IMR-90 (cell line): ENCODE measurements around the gene PEX7.

Experiments
- CEBPB ChIP-seq: IDR thresholded peaks from 2 replicates; pipeline ENCODE4 v1.6.1; 2012; ENCODE audit warnings: low read depth, low read length, improper control_type of control experiment
- CHD1 ChIP-seq: IDR thresholded peaks from 2 replicates; pipeline ENCODE4 v1.6.1; 2012; ENCODE audit warnings: low read depth, low read length, improper control_type of control experiment
- FOS ChIP-seq: fragments of 150-350 bp; IDR thresholded peaks from 2 replicates; pipeline ENCODE4 v1.6.1; 2016; ENCODE audit warnings: low read depth, low read length
- MAFK ChIP-seq: IDR thresholded peaks from 2 replicates; pipeline ENCODE4 v1.6.1; 2012; ENCODE audit warnings: low read depth, low read length, improper control_type of control experiment
- MAZ ChIP-seq: IDR thresholded peaks from 2 replicates; pipeline ENCODE4 v1.6.1; 2012; ENCODE audit warnings: low read depth, mild to moderate bottlenecking, low read length, improper control_type of control experiment, moderate library complexity, borderline replicate concordance
- MXI1 ChIP-seq: IDR thresholded peaks from 2 replicates; pipeline ENCODE4 v1.6.1; 2012; ENCODE audit warnings: low read depth, mild to moderate bottlenecking, low read length, moderate library complexity, borderline replicate concordance
- NFE2L2 ChIP-seq: fragments of 150-350 bp; IDR thresholded peaks from 2 replicates; pipeline ENCODE4 v1.6.1; 2016; ENCODE audit warnings: low read depth, mild to moderate bottlenecking, low read length
- POLR2A ChIP-seq: IDR thresholded peaks from 2 replicates; pipeline ENCODE4 v1.6.1; 2012; ENCODE audit warnings: mild to moderate bottlenecking, low read depth, low read length
- RAD21 ChIP-seq: IDR thresholded peaks from 2 replicates; pipeline ENCODE4 v1.6.1; 2012; ENCODE audit warnings: low read length, improper control_type of control experiment
- RFX5 ChIP-seq: IDR thresholded peaks from 2 replicates; pipeline ENCODE4 v1.8.0; 2012; ENCODE audit warnings: low read depth, mild to moderate bottlenecking, low read length, moderate library complexity
- SMC3 ChIP-seq: fragments of 150-350 bp; IDR thresholded peaks from 2 replicates; pipeline ENCODE4 v1.6.1; 2016; ENCODE audit warnings: low read depth, mild to moderate bottlenecking, antibody characterized with exemption, low read length, moderate library complexity
- TF ChIP-seq, protein P1 (sequence below): fragments of 150-350 bp; IDR thresholded peaks from 2 replicates; pipeline ENCODE4 v1.6.1; 2017; ENCODE audit warnings: mild to moderate bottlenecking, antibody characterized with exemption, low read length, low read depth
- TF ChIP-seq, protein P2 (sequence below): conservative IDR thresholded peaks from 2 replicates; pipeline ENCODE4 v1.5.1; 2012; ENCODE audit warnings: mild to moderate bottlenecking, low read depth, low read length, improper control_type of control experiment

DNA sequence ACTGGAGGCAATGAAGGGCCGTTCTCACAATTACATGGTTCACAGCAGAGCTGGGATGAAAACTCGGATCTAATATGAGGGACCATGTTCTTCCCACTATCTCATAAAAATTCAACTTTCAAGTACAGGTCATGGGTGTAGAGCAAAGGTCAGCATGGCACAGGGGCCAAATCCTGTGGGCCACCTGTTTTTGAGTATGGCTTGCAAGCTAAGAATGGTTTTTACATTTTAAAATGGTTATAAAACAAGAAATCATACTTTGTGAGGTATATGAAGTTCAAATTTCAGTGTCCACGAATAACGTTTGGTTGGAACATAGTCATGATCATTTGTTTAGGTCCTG is 34.7 kb upstream of the PEX7 start:
- TF ChIP-seq CEBPB, result no peak
- no peak for TF ChIP-seq POLR2A
- TF ChIP-seq, protein P1, sequence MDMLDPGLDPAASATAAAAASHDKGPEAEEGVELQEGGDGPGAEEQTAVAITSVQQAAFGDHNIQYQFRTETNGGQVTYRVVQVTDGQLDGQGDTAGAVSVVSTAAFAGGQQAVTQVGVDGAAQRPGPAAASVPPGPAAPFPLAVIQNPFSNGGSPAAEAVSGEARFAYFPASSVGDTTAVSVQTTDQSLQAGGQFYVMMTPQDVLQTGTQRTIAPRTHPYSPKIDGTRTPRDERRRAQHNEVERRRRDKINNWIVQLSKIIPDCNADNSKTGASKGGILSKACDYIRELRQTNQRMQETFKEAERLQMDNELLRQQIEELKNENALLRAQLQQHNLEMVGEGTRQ, result no peak
- TF ChIP-seq, protein P2, sequence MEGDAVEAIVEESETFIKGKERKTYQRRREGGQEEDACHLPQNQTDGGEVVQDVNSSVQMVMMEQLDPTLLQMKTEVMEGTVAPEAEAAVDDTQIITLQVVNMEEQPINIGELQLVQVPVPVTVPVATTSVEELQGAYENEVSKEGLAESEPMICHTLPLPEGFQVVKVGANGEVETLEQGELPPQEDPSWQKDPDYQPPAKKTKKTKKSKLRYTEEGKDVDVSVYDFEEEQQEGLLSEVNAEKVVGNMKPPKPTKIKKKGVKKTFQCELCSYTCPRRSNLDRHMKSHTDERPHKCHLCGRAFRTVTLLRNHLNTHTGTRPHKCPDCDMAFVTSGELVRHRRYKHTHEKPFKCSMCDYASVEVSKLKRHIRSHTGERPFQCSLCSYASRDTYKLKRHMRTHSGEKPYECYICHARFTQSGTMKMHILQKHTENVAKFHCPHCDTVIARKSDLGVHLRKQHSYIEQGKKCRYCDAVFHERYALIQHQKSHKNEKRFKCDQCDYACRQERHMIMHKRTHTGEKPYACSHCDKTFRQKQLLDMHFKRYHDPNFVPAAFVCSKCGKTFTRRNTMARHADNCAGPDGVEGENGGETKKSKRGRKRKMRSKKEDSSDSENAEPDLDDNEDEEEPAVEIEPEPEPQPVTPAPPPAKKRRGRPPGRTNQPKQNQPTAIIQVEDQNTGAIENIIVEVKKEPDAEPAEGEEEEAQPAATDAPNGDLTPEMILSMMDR, result no peak
- no peak for TF ChIP-seq RAD21
- TF ChIP-seq NFE2L2, result no peak
- TF ChIP-seq RFX5, result no peak
- no peak for TF ChIP-seq CHD1
- no peak for TF ChIP-seq FOS
- TF ChIP-seq MAZ, result no peak
- no peak for TF ChIP-seq MAFK
- TF ChIP-seq MXI1, result no peak
- no peak for TF ChIP-seq SMC3
